HG03378 (cell line): Measurements from ENCODE around the gene FABP1.

Experiments used
- ATAC-seq: cut with Tn5 transposase; IDR thresholded peaks from one replicate; pipeline ENCODE4 v1.9.1; 2021; ENCODE audit warnings: mild to moderate bottlenecking, moderate library complexity; ENCODE audit not compliant: unreplicated experiment

The FABP1 gene

GRCh38 chr2:88127888-88128653 lies at the start of gene FABP1:
FABP1 (minus strand) TSS chr2:88128062; CDS start chr2:88128017, 45 bp downstream.
- no peak for ATAC-seq

GRCh38 chr2:88177556-88177955 lies 49.7 kb upstream of the FABP1 start:
- no peak for ATAC-seq

- no peak for ATAC-seq
Observed at GRCh38 chr2:88176352-88176984, 48.6 kb upstream of the FABP1 start.

- no peak for ATAC-seq
Observed at GRCh38 chr2:88172882-88173281, 45.0 kb upstream of the FABP1 start.

GRCh38 chr2:88171966-88172365 lies 44.1 kb upstream of the FABP1 start:
- ATAC-seq, result no peak

- no peak for ATAC-seq
Observed at GRCh38 chr2:88170472-88170892, 42.6 kb upstream of the FABP1 start.

- ATAC-seq, result no peak
Observed at GRCh38 chr2:88168386-88168785, 40.5 kb upstream of the FABP1 start.

GRCh38 chr2:88167740-88168139 lies 39.9 kb upstream of the FABP1 start:
- ATAC-seq, result no peak

GRCh38 chr2:88165332-88166003 lies 37.6 kb upstream of the FABP1 start:
- no peak for ATAC-seq

GRCh38 chr2:88161446-88162244 lies 33.8 kb upstream of the FABP1 start:
- ATAC-seq, result no peak

- ATAC-seq, result no peak
Observed at GRCh38 chr2:88160517-88160916, 32.7 kb upstream of the FABP1 start.

GRCh38 chr2:88159955-88160415 lies 32.1 kb upstream of the FABP1 start:
- ATAC-seq, result peak; percentile 50

- no peak for ATAC-seq
Observed at GRCh38 chr2:88159481-88159880, 31.6 kb upstream of the FABP1 start.

GRCh38 chr2:88148929-88149438 lies 21.1 kb upstream of the FABP1 start:
- ATAC-seq, result no peak

- no peak for ATAC-seq
Observed at GRCh38 chr2:88147145-88147544, 19.3 kb upstream of the FABP1 start.

- ATAC-seq, result no peak
Observed at GRCh38 chr2:88146590-88146989, 18.7 kb upstream of the FABP1 start.

- ATAC-seq, result no peak
Observed at GRCh38 chr2:88144914-88145497, 17.1 kb upstream of the FABP1 start.

- ATAC-seq, result no peak
Observed at GRCh38 chr2:88144271-88144670, 16.4 kb upstream of the FABP1 start.

GRCh38 chr2:88141952-88142351 lies 14.1 kb upstream of the FABP1 start:
- ATAC-seq, result no peak

- ATAC-seq, result no peak
Observed at GRCh38 chr2:88139804-88140203, 11.9 kb upstream of the FABP1 start.
